ENCODE measurements around the gene SLC9A7.

The SLC9A7 gene

GRCh38 chrX:46754036-46754435 lies 4.9 kb downstream of the SLC9A7 start:
- DNase-seq (ENCODE audit: low spot score): no peak
- no peak overlapping the region for H3K27ac ChIP-seq
- no peak for TF ChIP-seq CTCF (IDR thresholded peaks at IDR 0.05)
- no peak overlapping the region for H3K4me3 ChIP-seq

GRCh38 chrX:46750889-46751288 lies 8.0 kb downstream of the SLC9A7 start:
- TF ChIP-seq CTCF (IDR thresholded peaks at IDR 0.05): no peak

GRCh38 chrX:46744009-46744408 lies 14.9 kb downstream of the SLC9A7 start:
- no peak for TF ChIP-seq CTCF (IDR thresholded peaks at IDR 0.05)
- Histone ChIP-seq H3K27ac (no peak overlapping the region), H3K4me3 (no peak overlapping the region)
- DNase-seq (ENCODE audit: low spot score): no peak

More at GRCh38 chrX:46750889-46751288, 8.0 kb downstream of the SLC9A7 start:
- DNase-seq (ENCODE audit: low spot score): no peak
- Histone ChIP-seq H3K4me3 (no peak overlapping the region), H3K27ac (no peak overlapping the region)

GRCh38 chrX:46743046-46743445 lies 15.9 kb downstream of the SLC9A7 start:
- TF ChIP-seq CTCF (IDR thresholded peaks at IDR 0.05): no peak
- Histone ChIP-seq H3K4me3 (no peak overlapping the region), H3K27ac (no peak overlapping the region)
- DNase-seq (ENCODE audit: low spot score): no peak

- no peak overlapping the region for H3K4me3 ChIP-seq
- TF ChIP-seq CTCF (IDR thresholded peaks at IDR 0.05): no peak
- no peak for DNase-seq (ENCODE audit: low spot score)
- H3K27ac ChIP-seq: no peak overlapping the region
Observed at GRCh38 chrX:46739736-46740135, 19.2 kb downstream of the SLC9A7 start.

GRCh38 chrX:46737462-46737861 lies 21.5 kb downstream of the SLC9A7 start:
- DNase-seq (ENCODE audit: low spot score): no peak
- H3K4me3 ChIP-seq: no peak overlapping the region
- no peak for TF ChIP-seq CTCF (IDR thresholded peaks at IDR 0.05)
- no peak overlapping the region for H3K27ac ChIP-seq

- no peak for DNase-seq (ENCODE audit: low spot score)
- no peak for TF ChIP-seq CTCF (IDR thresholded peaks at IDR 0.05)
- Histone ChIP-seq H3K27ac (no peak overlapping the region), H3K4me3 (no peak overlapping the region)
Observed at GRCh38 chrX:46737041-46737440, 21.9 kb downstream of the SLC9A7 start.

Measured in coronary artery (tissue), 2 donors.